CD14-positive monocyte (primary cell): ENCODE data around the gene ZBTB37. TPM values are rescaled to one million over a fixed set of nuclear protein-coding genes. Genes with fewer than 3 reads are reported as not detected.

Experiments used
- DNase-seq, 3 donors: peaks; one replicate each; pipeline ENCODE4 v3.0.0-alpha.2; 2011 to 2022
- H2AFZ ChIP-seq: 2 replicates; pipeline ENCODE4 v1.6.0; 2012; ENCODE audit warnings: mild to moderate bottlenecking, low read depth, low read length, inconsistent platforms; ENCODE audit not compliant: insufficient read depth, poor library complexity, severe bottlenecking
- H3K27ac ChIP-seq, 2 donors: 1 replicate in 1 of 2; 2 replicates in 1 of 2; pipeline ENCODE4 v1.5.1; 2012 to 2013; ENCODE audit warnings: low read length in 2 of 2, control low read depth in 1 of 2, inconsistent platforms in 1 of 2, low read depth in 1 of 2, mild to moderate bottlenecking in 1 of 2
- H3K27me3 ChIP-seq, 2 donors: one replicate each; pipeline versions ENCODE4 v1.6.0 to v1.6.1; 2011 to 2013; ENCODE audit warnings: low read length in 2 of 2; ENCODE audit not compliant: control insufficient read depth in 2 of 2, insufficient read depth in 2 of 2
- H3K36me3 ChIP-seq, 2 donors: replicated peaks in 1 of 2; 1 replicate in 1 of 2; 2 replicates in 1 of 2; pipeline versions ENCODE4 v1.5.1 to v1.6.1; 2012 to 2013; ENCODE audit warnings: low read length in 2 of 2, control low read depth in 1 of 2, inconsistent platforms in 1 of 2, mild to moderate bottlenecking in 1 of 2; ENCODE audit not compliant: insufficient read depth in 2 of 2, control insufficient read depth in 1 of 2
- H3K4me1 ChIP-seq, 2 donors: 1 replicate in 1 of 2; 2 replicates in 1 of 2; pipeline versions ENCODE4 v1.5.1 to v1.6.1; 2012 to 2013; ENCODE audit warnings: low read length in 2 of 2, control low read depth in 1 of 2, inconsistent platforms in 1 of 2, mild to moderate bottlenecking in 1 of 2, moderate library complexity in 1 of 2; ENCODE audit not compliant: insufficient read depth in 2 of 2, control insufficient read depth in 1 of 2
- H3K4me2 ChIP-seq: replicated peaks from 2 replicates; pipeline ENCODE3; 2012; ENCODE audit warnings: low read length, moderate library complexity, mild to moderate bottlenecking; ENCODE audit not compliant: poor library complexity, severe bottlenecking; ENCODE audit errors: extremely low read depth
- H3K4me3 ChIP-seq, 3 experiments: fragments of 200-600 bp in 1 of 3; sonication (generic) in 1 of 3; replicated peaks in 1 of 3; 1 replicate in 2 of 3; 2 replicates in 1 of 3; pipeline ENCODE4 v1.5.1; 2011 to 2013; ENCODE audit warnings: low read length in 3 of 3, mild to moderate bottlenecking in 3 of 3, control low read depth in 2 of 3, low read depth in 2 of 3, inconsistent platforms in 1 of 3, moderate library complexity in 1 of 3
- H3K79me2 ChIP-seq: 2 replicates; pipeline ENCODE4 v1.6.0; 2012; ENCODE audit warnings: mild to moderate bottlenecking, control low read depth, inconsistent platforms, low read length, moderate library complexity; ENCODE audit not compliant: insufficient read depth
- H3K9ac ChIP-seq: 2 replicates; pipeline ENCODE4 v1.6.0; 2017; ENCODE audit warnings: low read length, mild to moderate bottlenecking; ENCODE audit not compliant: insufficient read depth, poor library complexity, severe bottlenecking
- H3K9me3 ChIP-seq, 2 donors: replicated peaks in 1 of 2; 1 replicate in 1 of 2; 2 replicates in 1 of 2; pipeline versions ENCODE4 v1.5.1 to v1.6.1; 2012 to 2013; ENCODE audit warnings: low read length in 2 of 2, control low read depth in 1 of 2; ENCODE audit not compliant: control insufficient read depth in 1 of 2, insufficient read depth in 1 of 2
- H4K20me1 ChIP-seq: 2 replicates; pipeline ENCODE4 v1.6.0; 2012; ENCODE audit warnings: mild to moderate bottlenecking, low read length, control low read depth, moderate library complexity; ENCODE audit not compliant: insufficient read depth
- H3K27ac Mint-ChIP-seq, 7 donors: one replicate each; pipeline ENCODE4 v1.8.0; 2020; ENCODE audit warnings: mild to moderate bottlenecking in 7 of 7, mixed read lengths in 7 of 7, moderate library complexity in 6 of 7, inconsistent platforms in 2 of 7
- H3K27me3 Mint-ChIP-seq, 3 donors: one replicate each; pipeline ENCODE4 v1.8.0; 2021 to 2022; ENCODE audit warnings: low read depth in 3 of 3, mild to moderate bottlenecking in 3 of 3, mixed read lengths in 3 of 3, moderate library complexity in 3 of 3, inconsistent platforms in 1 of 3
- H3K36me3 Mint-ChIP-seq, 2 donors: one replicate each; pipeline ENCODE4 v1.8.0; 2020; ENCODE audit warnings: mixed read lengths in 2 of 2, inconsistent platforms in 1 of 2, mild to moderate bottlenecking in 1 of 2
- H3K4me1 Mint-ChIP-seq: one replicate; pipeline ENCODE4 v1.8.0; 2020; ENCODE audit warnings: mild to moderate bottlenecking, mixed read lengths
- H3K4me3 Mint-ChIP-seq, 2 donors: one replicate each; pipeline ENCODE4 v1.8.0; 2020; ENCODE audit warnings: mild to moderate bottlenecking in 2 of 2, mixed read lengths in 2 of 2, moderate library complexity in 1 of 2
- H3K9me3 Mint-ChIP-seq, 7 donors: one replicate each; pipeline ENCODE4 v1.8.0; 2020 to 2022; ENCODE audit warnings: mixed read lengths in 7 of 7, mild to moderate bottlenecking in 6 of 7, moderate library complexity in 6 of 7, inconsistent platforms in 2 of 7
- CTCF ChIP-seq: fragments of 200-600 bp; IDR thresholded peaks from one replicate; pipeline ENCODE4 v1.8.0; 2022; ENCODE audit warnings: antibody characterized with exemption, mild to moderate bottlenecking
- WGBS: methylation state at CpG from one replicate; pipeline ENCODE4 v1.1.5; 2013; ENCODE audit warnings: missing lambda C conversion rate; ENCODE audit not compliant: insufficient coverage; 5-methylcytosine and 5-hydroxymethylcytosine counted together
- intact Hi-C, 2 donors: fragments of 100-400 bp; cut with micrococcal nuclease; formaldehyde crosslinking; loops; one replicate each; pipeline versions ENCODE4 v1.15.0 to v1.15.1; 2023
- polyA plus RNA-seq, 3 donors: library from polyadenylated mRNA; depleted of rRNA in 1 of 3; unstranded in 2 of 3; stranded (reverse) in 1 of 3; fragments of 300-500 nt in 2 of 3; fragments of >200 nt in 1 of 3; fragmentation: Illumina TruSeq in 2 of 3; gene quantifications; 1 replicate in 2 of 3; 2 replicates in 1 of 3; pipeline ENCODE4 v1.2.3, GENCODE V29; 2012 to 2021

Gene ZBTB37
- polyA plus RNA-seq, 3 donors, result 0.87 to 4.1 (median 0.91) TPM

GRCh38 chr1:173894189-173894588 lies 26.0 kb downstream of the ZBTB37 start:
- Histone ChIP-seq H3K4me3 (no peak overlapping the region), H3K4me1 (no peaks in the 10 kb centered on the region), H3K9ac (no peak overlapping the region), H3K36me3 (peaks cover 3 to 32% of the 10 kb centered on the region in 2 donors), H4K20me1 (peaks cover 4% of the 10 kb centered on the region), H2AFZ (no peak overlapping the region), H3K27ac (no peak overlapping the region), H3K27me3 (no peaks in the 10 kb centered on the region), H3K79me2 (no peaks in the 10 kb centered on the region), H3K9me3 (no peaks in the 10 kb centered on the region), H3K4me2 (no peak overlapping the region)
- Mint-ChIP-seq H3K27ac (peak overlapping the region in 2 of 7 donors; percentile 27 to 55), H3K4me3 (no peak overlapping the region), H3K9me3 (no peaks in the 10 kb centered on the region), H3K36me3 (peaks cover 26 to 28% of the 10 kb centered on the region in 2 donors), H3K27me3 (no peaks in the 10 kb centered on the region), H3K4me1 (no peaks in the 10 kb centered on the region)
- TF ChIP-seq CTCF, result no peak
- no peak for DNase-seq
- intact Hi-C loops, result no loop called here
- WGBS, result no CpG with 5 or more reads among the region's 3 CpGs

- WGBS, result 100% methylated on average over 1 of the region's 2 CpGs
- Mint-ChIP-seq H3K4me3 (no peak overlapping the region), H3K4me1 (peaks cover 6% of the 10 kb centered on the region), H3K36me3 (peaks cover 7 to 10% of the 10 kb centered on the region in 2 donors), H3K9me3 (no peaks in the 10 kb centered on the region), H3K27ac (no peak overlapping the region), H3K27me3 (no peaks in the 10 kb centered on the region)
- H3K9me3 ChIP-seq, result no peaks in the 10 kb centered on the region
- H3K27ac ChIP-seq, result no peak overlapping the region
- no peaks in the 10 kb centered on the region for H3K36me3 ChIP-seq
- no peaks in the 10 kb centered on the region for H3K4me1 ChIP-seq
- H3K27me3 ChIP-seq, result no peaks in the 10 kb centered on the region
- H4K20me1 ChIP-seq, result no peaks in the 10 kb centered on the region
- H3K4me3 ChIP-seq, result no peak overlapping the region
- DNase-seq, result no peak
- H3K9ac ChIP-seq, result no peak overlapping the region
- intact Hi-C loops, result no loop called here
- no peak overlapping the region for H3K4me2 ChIP-seq
- H3K79me2 ChIP-seq, result no peaks in the 10 kb centered on the region
- no peak overlapping the region for H2AFZ ChIP-seq
- TF ChIP-seq CTCF, result no peak
Measured at GRCh38 chr1:173900427-173900826, 32.2 kb downstream of the ZBTB37 start.
